ENCODE results near the gene ITGA11. TPM values are rescaled to one million over a fixed set of nuclear protein-coding genes. Genes with fewer than 3 reads are reported as not detected.
A peak's percentile ranks its signal among the peaks of the same experiment; 100 is the strongest.

The ITGA11 gene
- total RNA-seq, 5 donors from 2014 or later (not counting 1 experiment from before 2014, with no cell fraction given): 0.07 to 0.95 (median 0.18) TPM; not detected in 2

DNA sequence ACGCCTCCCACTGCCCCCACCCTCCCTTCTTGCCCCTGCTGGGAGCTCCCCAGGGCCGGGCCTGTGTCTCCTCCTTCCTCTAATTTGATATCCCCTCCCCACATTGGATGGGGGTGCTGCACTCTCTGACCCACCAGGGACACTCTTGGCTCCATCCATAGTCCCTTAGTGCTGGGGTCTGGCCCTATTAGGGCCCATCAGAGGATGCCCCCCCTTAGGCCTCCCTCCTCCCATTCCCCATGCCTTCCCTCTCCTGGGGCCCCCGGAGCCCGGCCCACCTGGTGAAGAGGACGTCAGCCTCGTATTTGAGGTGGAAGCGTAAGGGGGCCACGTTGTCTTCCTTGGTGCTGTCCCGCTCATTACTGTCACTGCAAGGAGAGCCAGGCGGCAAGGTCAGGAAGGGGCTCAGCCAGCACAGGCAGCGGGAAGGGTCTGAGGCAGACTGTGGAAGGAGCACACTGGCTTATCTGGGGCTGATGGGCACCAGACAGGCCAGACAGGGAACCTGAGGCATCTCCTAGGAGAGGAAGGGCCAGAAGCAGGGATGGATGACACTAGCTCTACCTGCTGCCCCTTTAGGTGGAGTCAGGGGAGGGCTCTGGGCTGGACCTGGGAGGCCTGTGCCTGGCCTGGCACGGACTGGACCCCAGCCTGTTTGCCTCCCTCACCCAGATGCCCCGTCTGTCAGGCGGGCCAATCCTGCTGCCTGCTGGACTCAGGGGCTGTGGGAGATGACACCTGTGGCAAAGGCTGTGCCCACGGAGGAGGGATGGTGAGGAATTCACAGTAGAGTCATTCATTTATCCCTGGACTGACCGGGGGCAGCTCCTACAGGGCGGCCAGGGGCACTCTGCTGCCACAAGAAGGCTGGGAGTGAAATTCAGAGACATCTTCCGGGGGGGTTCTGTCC, 118.2 kb downstream of the ITGA11 start:
- ATAC-seq (replicated peaks in 1 of 4): no peak
- CTCF ChIA-PET: interaction anchor here in 1 of 2 donors (0.6 kb wide), 2 partner anchors 354 to 552 kb away, joined by 4 to 7 read pairs; no protein-coding TSS in a partner anchor
- 85% methylated on average over 11 of the region's 18 CpGs for WGBS (ENCODE audit: insufficient coverage)
- POLR2A ChIA-PET: no interaction called here
- Histone ChIP-seq H3K9me3 (no peaks in the 10 kb centered on the region), H3K27me3 (replicated peaks in 1 of 2; ENCODE audit: control insufficient read depth in 2 of 2, extremely low read depth in 1 of 2, insufficient read depth in 2 of 2, low read length in 1 of 2) (peaks cover 0 to 29% of the 10 kb centered on the region in 2 experiments), H3K27ac (ENCODE audit: low read length) (no peak overlapping the region), H3K4me3 (ENCODE audit: control insufficient read depth in 1 of 2, extremely low read depth in 1 of 2, low read length in 1 of 2) (no peak overlapping the region), H3K4me1 (ENCODE audit: control insufficient read depth in 1 of 2, extremely low read depth in 1 of 2, insufficient read depth in 2 of 2, low read length in 2 of 2) (no peaks in the 10 kb centered on the region), H3K36me3 (ENCODE audit: control insufficient read depth in 2 of 2, extremely low read depth in 1 of 2, insufficient read depth in 1 of 2, low read length in 1 of 2) (no peaks in the 10 kb centered on the region)
- no peaks in the 10 kb centered on the region for H3K36me3 Mint-ChIP-seq
- no peak overlapping the region for H3K27ac Mint-ChIP-seq
- H3K4me1 Mint-ChIP-seq: peaks cover 0 to 4% (median 0%) of the 10 kb centered on the region in 3 donors
- no peak overlapping the region for H3K4me3 Mint-ChIP-seq
- no peaks in the 10 kb centered on the region for H3K9me3 Mint-ChIP-seq
- peaks cover 0 to 3% of the 10 kb centered on the region in 2 donors for H3K27me3 Mint-ChIP-seq
- peak in 2 of 35 experiments; percentile 7 to 21 for DNase-seq

DNA sequence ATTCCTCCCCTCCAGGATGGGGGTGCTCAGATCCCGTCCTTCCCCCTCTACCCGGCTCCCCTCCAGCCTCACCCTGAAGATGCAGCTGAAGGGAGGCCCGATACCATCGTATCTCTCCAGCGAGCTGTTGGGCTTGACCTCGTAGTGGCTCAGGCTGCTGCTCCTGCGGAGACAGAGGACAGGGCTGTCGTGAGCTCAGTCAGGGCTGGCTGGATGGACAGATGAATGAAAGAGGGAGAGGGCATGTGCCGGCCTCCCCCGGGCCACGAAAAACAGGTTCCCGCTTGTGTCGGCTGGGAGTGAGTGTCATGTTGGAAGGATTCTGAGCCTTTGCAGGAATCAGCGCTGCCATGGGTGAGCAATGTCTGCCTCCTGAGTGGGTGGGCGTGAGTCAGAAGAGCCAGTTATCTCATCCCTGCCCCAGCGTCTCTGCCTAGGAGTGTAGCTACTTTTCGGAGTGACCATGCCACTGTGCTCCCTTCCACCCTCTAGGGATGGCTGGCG, 119.2 kb downstream of the ITGA11 start:
- Mint-ChIP-seq H3K36me3 (no peaks in the 10 kb centered on the region), H3K27me3 (peaks cover 0 to 3% of the 10 kb centered on the region in 2 donors), H3K27ac (no peak overlapping the region), H3K4me3 (no peak overlapping the region), H3K9me3 (no peaks in the 10 kb centered on the region), H3K4me1 (peaks cover 0 to 4% (median 0%) of the 10 kb centered on the region in 3 donors)
- no peaks in the 10 kb centered on the region for H3K4me1 ChIP-seq (ENCODE audit: control insufficient read depth in 1 of 2, extremely low read depth in 1 of 2, insufficient read depth in 2 of 2, low read length in 2 of 2)
- no peak overlapping the region for H3K4me3 ChIP-seq (ENCODE audit: control insufficient read depth in 1 of 2, extremely low read depth in 1 of 2, low read length in 1 of 2)
- DNase-seq (peak in 2 of 35 experiments; percentile 8 to 9), ATAC-seq (replicated peaks in 1 of 4) (no peak)
- no peaks in the 10 kb centered on the region for H3K36me3 ChIP-seq (ENCODE audit: control insufficient read depth in 2 of 2, extremely low read depth in 1 of 2, insufficient read depth in 1 of 2, low read length in 1 of 2)
- ChIA-PET CTCF (no interaction called here), POLR2A (no interaction called here)
- no peaks in the 10 kb centered on the region for H3K9me3 ChIP-seq
- no peak overlapping the region for H3K27ac ChIP-seq (ENCODE audit: low read length)
- 90% methylated on average over 11 of the region's 18 CpGs for WGBS (ENCODE audit: insufficient coverage)
- H3K27me3 ChIP-seq (replicated peaks in 1 of 2; ENCODE audit: control insufficient read depth in 2 of 2, extremely low read depth in 1 of 2, insufficient read depth in 2 of 2, low read length in 1 of 2): peaks cover 0 to 23% of the 10 kb centered on the region in 2 experiments

DNA sequence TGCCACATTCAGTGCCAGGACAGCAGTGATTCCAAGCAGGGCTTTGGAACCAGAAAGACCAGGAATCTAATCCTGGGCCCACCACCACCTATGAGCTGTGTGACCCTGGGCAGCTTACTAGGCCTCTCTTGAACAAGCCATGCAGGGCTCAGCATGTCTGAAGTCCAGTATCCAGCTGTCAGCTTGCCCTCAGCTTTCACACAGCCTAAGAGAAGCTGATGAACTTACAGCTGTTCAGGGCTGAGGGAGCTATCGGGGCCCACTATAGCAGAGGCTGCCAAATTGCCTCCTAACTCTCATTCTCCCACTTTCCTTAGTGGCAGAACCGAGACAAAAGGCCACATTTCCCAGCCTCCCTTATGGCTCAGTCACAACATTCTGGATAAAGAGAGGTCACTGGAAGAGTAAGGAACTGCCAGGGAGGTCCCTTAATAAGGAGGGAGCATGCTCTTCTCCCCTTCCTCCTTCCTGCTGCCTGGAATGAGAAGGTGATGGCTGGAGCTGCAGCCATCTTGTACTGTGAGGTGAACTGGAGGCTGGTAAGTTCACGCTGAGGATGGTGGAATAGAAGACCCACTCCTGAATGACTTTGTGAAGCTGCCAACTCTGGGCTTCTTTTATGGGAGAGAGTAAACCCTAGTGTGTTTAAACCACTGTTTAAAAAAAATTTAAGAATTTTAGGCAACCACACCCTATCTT, 120.0 kb downstream of the ITGA11 start:
- ChIA-PET CTCF (no interaction called here), POLR2A (no interaction called here)
- Histone ChIP-seq H3K9me3 (no peaks in the 10 kb centered on the region), H3K27me3 (replicated peaks in 1 of 2; ENCODE audit: control insufficient read depth in 2 of 2, extremely low read depth in 1 of 2, insufficient read depth in 2 of 2, low read length in 1 of 2) (peaks cover 0 to 29% of the 10 kb centered on the region in 2 experiments), H3K36me3 (ENCODE audit: control insufficient read depth in 2 of 2, extremely low read depth in 1 of 2, insufficient read depth in 1 of 2, low read length in 1 of 2) (no peaks in the 10 kb centered on the region), H3K27ac (ENCODE audit: low read length) (no peak overlapping the region), H3K4me3 (ENCODE audit: control insufficient read depth in 1 of 2, extremely low read depth in 1 of 2, low read length in 1 of 2) (no peak overlapping the region), H3K4me1 (ENCODE audit: control insufficient read depth in 1 of 2, extremely low read depth in 1 of 2, insufficient read depth in 2 of 2, low read length in 2 of 2) (no peaks in the 10 kb centered on the region)
- H3K27ac Mint-ChIP-seq: no peak overlapping the region
- no peaks in the 10 kb centered on the region for H3K9me3 Mint-ChIP-seq
- no peaks in the 10 kb centered on the region for H3K36me3 Mint-ChIP-seq
- H3K27me3 Mint-ChIP-seq: peaks cover under 1 to 3% of the 10 kb centered on the region in 2 donors
- peaks cover under 1 to 4% (median under 1%) of the 10 kb centered on the region in 3 donors for H3K4me1 Mint-ChIP-seq
- ATAC-seq (replicated peaks in 1 of 4): no peak
- H3K4me3 Mint-ChIP-seq: no peak overlapping the region
- no CpG with 5 or more reads among the region's 3 CpGs for WGBS (ENCODE audit: insufficient coverage)
- peak in 2 of 35 experiments; percentile 7 to 8 for DNase-seq

- CTCF ChIA-PET: no interaction called here
- Histone ChIP-seq H3K27me3 (replicated peaks in 1 of 2; ENCODE audit: control insufficient read depth in 2 of 2, extremely low read depth in 1 of 2, insufficient read depth in 2 of 2, low read length in 1 of 2) (peaks cover 0 to 31% of the 10 kb centered on the region in 2 experiments), H3K9me3 (no peaks in the 10 kb centered on the region), H3K36me3 (ENCODE audit: control insufficient read depth in 2 of 2, extremely low read depth in 1 of 2, insufficient read depth in 1 of 2, low read length in 1 of 2) (no peaks in the 10 kb centered on the region), H3K27ac (ENCODE audit: low read length) (no peak overlapping the region), H3K4me1 (ENCODE audit: control insufficient read depth in 1 of 2, extremely low read depth in 1 of 2, insufficient read depth in 2 of 2, low read length in 2 of 2) (peaks cover 0 to 5% of the 10 kb centered on the region in 2 experiments), H3K4me3 (ENCODE audit: control insufficient read depth in 1 of 2, extremely low read depth in 1 of 2, low read length in 1 of 2) (no peak overlapping the region)
- no peak overlapping the region for H3K27ac Mint-ChIP-seq
- POLR2A ChIA-PET: no interaction called here
- no peak overlapping the region for H3K4me3 Mint-ChIP-seq
- peaks cover 5% of the 10 kb centered on the region in 2 donors for H3K27me3 Mint-ChIP-seq
- ATAC-seq (replicated peaks in 1 of 4) (no peak), DNase-seq (no peak)
- H3K36me3 Mint-ChIP-seq: no peaks in the 10 kb centered on the region
- H3K4me1 Mint-ChIP-seq: peaks cover 6% of the 10 kb centered on the region in 3 donors
- H3K9me3 Mint-ChIP-seq: no peaks in the 10 kb centered on the region
- WGBS (ENCODE audit: insufficient coverage): no CpG with 5 or more reads among the region's 3 CpGs
Observed at GRCh38 chr15:68311464-68311835, 120.5 kb downstream of the ITGA11 start.

- ATAC-seq (replicated peaks in 1 of 4) (no peak), DNase-seq (peak in 1 of 35 experiments; percentile 21)
- Mint-ChIP-seq H3K36me3 (no peaks in the 10 kb centered on the region), H3K27ac (no peak overlapping the region), H3K4me1 (peaks cover 10 to 11% (median 11%) of the 10 kb centered on the region in 3 donors), H3K9me3 (no peaks in the 10 kb centered on the region), H3K4me3 (no peak overlapping the region), H3K27me3 (peaks cover 5% of the 10 kb centered on the region in 2 donors)
- Histone ChIP-seq H3K27ac (ENCODE audit: low read length) (no peak overlapping the region), H3K27me3 (replicated peaks in 1 of 2; ENCODE audit: control insufficient read depth in 2 of 2, extremely low read depth in 1 of 2, insufficient read depth in 2 of 2, low read length in 1 of 2) (peaks cover 0 to 30% of the 10 kb centered on the region in 2 experiments), H3K4me3 (ENCODE audit: control insufficient read depth in 1 of 2, extremely low read depth in 1 of 2, low read length in 1 of 2) (no peak overlapping the region), H3K4me1 (ENCODE audit: control insufficient read depth in 1 of 2, extremely low read depth in 1 of 2, insufficient read depth in 2 of 2, low read length in 2 of 2) (peaks cover 0 to 9% of the 10 kb centered on the region in 2 experiments), H3K9me3 (no peaks in the 10 kb centered on the region), H3K36me3 (ENCODE audit: control insufficient read depth in 2 of 2, extremely low read depth in 1 of 2, insufficient read depth in 1 of 2, low read length in 1 of 2) (no peaks in the 10 kb centered on the region)
- WGBS (ENCODE audit: insufficient coverage): 93% methylated on average over 11 of the region's 22 CpGs
- POLR2A ChIA-PET: no interaction called here
- CTCF ChIA-PET: no interaction called here
Observed at GRCh38 chr15:68310804-68311463, 121.0 kb downstream of the ITGA11 start.
